Neuronal stem cell (in vitro differentiated cells): Measurements from ENCODE around the gene SGO1.

Experiments used
- DNase-seq: peaks from one replicate; pipeline ENCODE4 v3.0.0-alpha.2; 2013; ENCODE audit warnings: low spot score
- H2AFZ ChIP-seq: one replicate; pipeline ENCODE4 v1.6.1; 2013; ENCODE audit warnings: mild to moderate bottlenecking, low read length, inconsistent platforms
- H2AK5ac ChIP-seq: 2 replicates; pipeline ENCODE4 v1.6.1; 2013; ENCODE audit warnings: low read depth, mild to moderate bottlenecking, inconsistent platforms, low read length, moderate library complexity, mixed read lengths
- H2BK120ac ChIP-seq: 2 replicates; pipeline ENCODE4 v1.6.1; 2013; ENCODE audit warnings: low read depth, mild to moderate bottlenecking, inconsistent platforms, low read length, moderate library complexity, mixed read lengths
- H2BK12ac ChIP-seq: one replicate; pipeline ENCODE4 v1.6.1; 2013; ENCODE audit warnings: low read length, inconsistent platforms
- H2BK15ac ChIP-seq: 2 replicates; pipeline ENCODE4 v1.6.1; 2013; ENCODE audit warnings: mild to moderate bottlenecking, low read length, inconsistent platforms, mixed read lengths
- H2BK5ac ChIP-seq: one replicate; pipeline ENCODE4 v1.6.1; 2013; ENCODE audit warnings: inconsistent platforms, mild to moderate bottlenecking, low read length, moderate library complexity
- H3K14ac ChIP-seq: one replicate; pipeline ENCODE4 v1.6.1; 2013; ENCODE audit warnings: low read length, inconsistent platforms
- H3K18ac ChIP-seq: 2 replicates; pipeline ENCODE4 v1.6.1; 2013; ENCODE audit warnings: low read length, inconsistent platforms
- H3K23ac ChIP-seq: 2 replicates; pipeline ENCODE4 v1.6.1; 2013; ENCODE audit warnings: low read depth, mild to moderate bottlenecking, mixed read lengths, low read length, inconsistent platforms; ENCODE audit not compliant: poor library complexity
- H3K27ac ChIP-seq: replicated peaks from 3 replicates; pipeline ENCODE4 v1.5.1; 2013; ENCODE audit warnings: low read length, inconsistent platforms
- H3K27me3 ChIP-seq, 3 experiments: 2 replicates each; pipeline ENCODE4 v1.6.1; 2013; ENCODE audit warnings: low read length in 3 of 3, mild to moderate bottlenecking in 2 of 3, inconsistent platforms in 1 of 3, low read depth in 1 of 3, mixed read lengths in 1 of 3, moderate library complexity in 1 of 3; ENCODE audit not compliant: control insufficient read depth in 3 of 3, insufficient read depth in 3 of 3
- H3K36me3 ChIP-seq, 2 donors: replicated peaks in 1 of 2; 2 replicates each; pipeline ENCODE4 v1.6.1; 2013; ENCODE audit warnings: low read length in 2 of 2; ENCODE audit not compliant: control insufficient read depth in 2 of 2, insufficient read depth in 2 of 2
- H3K4ac ChIP-seq: 2 replicates; pipeline ENCODE4 v1.6.1; 2013; ENCODE audit warnings: inconsistent platforms, mild to moderate bottlenecking, low read length, moderate library complexity
- H3K4me1 ChIP-seq, 2 donors: 1 replicate in 1 of 2; 2 replicates in 1 of 2; pipeline ENCODE4 v1.6.1; 2013; ENCODE audit warnings: low read length in 2 of 2, low read depth in 1 of 2; ENCODE audit not compliant: control insufficient read depth in 2 of 2, insufficient read depth in 1 of 2
- H3K4me2 ChIP-seq: one replicate; pipeline ENCODE4 v1.6.1; 2013; ENCODE audit warnings: mild to moderate bottlenecking, low read length, inconsistent platforms; ENCODE audit not compliant: insufficient read depth, poor library complexity, severe bottlenecking
- H3K4me3 ChIP-seq, 2 donors: 2 replicates each; pipeline ENCODE4 v1.5.1; 2013; ENCODE audit warnings: low read length in 2 of 2, mild to moderate bottlenecking in 2 of 2, inconsistent platforms in 1 of 2, moderate library complexity in 1 of 2
- H3K79me1 ChIP-seq: one replicate; pipeline ENCODE4 v1.6.1; 2013; ENCODE audit warnings: low read depth, mild to moderate bottlenecking, inconsistent platforms, low read length, moderate library complexity
- H3K9ac ChIP-seq: one replicate; pipeline ENCODE4 v1.6.1; 2013; ENCODE audit warnings: mild to moderate bottlenecking, low read depth, low read length, inconsistent platforms; ENCODE audit not compliant: poor library complexity
- H3K9me3 ChIP-seq, 2 donors: replicated peaks in 1 of 2; 2 replicates each; pipeline versions ENCODE3 to v1.6.1; 2013; ENCODE audit warnings: low read length in 2 of 2, mild to moderate bottlenecking in 2 of 2, inconsistent platforms in 1 of 2, low read depth in 1 of 2, mixed read lengths in 1 of 2, moderate library complexity in 1 of 2; ENCODE audit not compliant: control insufficient read depth in 2 of 2, insufficient read depth in 1 of 2
- H4K8ac ChIP-seq: one replicate; pipeline ENCODE4 v1.6.1; 2013; ENCODE audit warnings: low read depth, mild to moderate bottlenecking, inconsistent platforms, low read length, moderate library complexity
- H4K91ac ChIP-seq: one replicate; pipeline ENCODE4 v1.6.1; 2013; ENCODE audit warnings: low read length, low read depth, mild to moderate bottlenecking, inconsistent platforms; ENCODE audit not compliant: poor library complexity
- WGBS, 2 donors: extraction: QIAGEN DNeasy Blood & Tissue Kit; methylation state at CpG; one replicate each; pipeline ENCODE4 v1.1.7; 2013; ENCODE audit warnings: missing lambda C conversion rate in 2 of 2, mixed read lengths in 1 of 2; ENCODE audit not compliant: insufficient read length in 2 of 2, insufficient replicate concordance in 1 of 2; ENCODE audit errors: extremely low coverage in 2 of 2; 5-methylcytosine and 5-hydroxymethylcytosine counted together

Gene SGO1

GRCh38 chr3:20154078-20154477 is 31.9 kb downstream of the SGO1 start:
- H3K23ac ChIP-seq = no peak overlapping the region
- no peak overlapping the region for H3K18ac ChIP-seq
- no peak overlapping the region for H2BK15ac ChIP-seq
- H2BK12ac ChIP-seq = no peak overlapping the region
- no peak overlapping the region for H4K8ac ChIP-seq
- H2BK120ac ChIP-seq = no peak overlapping the region
- no peaks in the 10 kb centered on the region for H3K79me1 ChIP-seq
- H3K27ac ChIP-seq = no peak overlapping the region
- no peaks in the 10 kb centered on the region for H3K27me3 ChIP-seq
- DNase-seq = no peak
- no peak overlapping the region for H3K4ac ChIP-seq
- H3K4me2 ChIP-seq = no peak overlapping the region
- H3K4me1 ChIP-seq = no peaks in the 10 kb centered on the region
- H3K9ac ChIP-seq = no peak overlapping the region
- no peak overlapping the region for H3K14ac ChIP-seq
- H2AFZ ChIP-seq = no peak overlapping the region
- H4K91ac ChIP-seq = no peak overlapping the region
- peaks cover 2 to 44% of the 10 kb centered on the region in 2 donors for H3K36me3 ChIP-seq
- H2AK5ac ChIP-seq = no peak overlapping the region
- no peak overlapping the region for H3K4me3 ChIP-seq
- no CpG with 5 or more reads among the region's 1 CpG for WGBS, 2 donors
- peaks cover 0 to 2% of the 10 kb centered on the region in 2 donors for H3K9me3 ChIP-seq
- H2BK5ac ChIP-seq = no peak overlapping the region

GRCh38 chr3:20148466-20148865 is 37.5 kb downstream of the SGO1 start:
- Histone ChIP-seq H3K9ac (no peak overlapping the region), H2BK15ac (no peak overlapping the region), H4K8ac (no peak overlapping the region), H3K4me3 (no peak overlapping the region), H3K23ac (no peak overlapping the region), H2AK5ac (no peak overlapping the region), H4K91ac (no peak overlapping the region), H3K4me2 (no peak overlapping the region), H2BK5ac (no peak overlapping the region), H2BK120ac (no peak overlapping the region), H3K79me1 (no peaks in the 10 kb centered on the region), H3K36me3 (peaks cover 2 to 4% of the 10 kb centered on the region in 2 donors), H3K14ac (no peak overlapping the region), H3K9me3 (peaks cover 0 to 2% of the 10 kb centered on the region in 2 donors), H3K27ac (peak overlapping the region; percentile 46), H3K4ac (no peak overlapping the region), H3K4me1 (peaks cover 0 to 2% of the 10 kb centered on the region in 2 donors), H3K18ac (no peak overlapping the region), H2BK12ac (no peak overlapping the region), H2AFZ (no peak overlapping the region), H3K27me3 (no peaks in the 10 kb centered on the region)
- WGBS, 2 donors = no CpG with 5 or more reads among the region's 10 CpGs
- DNase-seq = no peak

GRCh38 chr3:20147361-20147760 is 38.6 kb downstream of the SGO1 start:
- H2BK15ac ChIP-seq = no peak overlapping the region
- H3K14ac ChIP-seq = no peak overlapping the region
- H2AFZ ChIP-seq = no peak overlapping the region
- H3K27ac ChIP-seq = no peak overlapping the region
- H3K4me1 ChIP-seq = peaks cover 2 to 5% of the 10 kb centered on the region in 2 donors
- peaks cover 2 to 4% of the 10 kb centered on the region in 2 donors for H3K36me3 ChIP-seq
- no peak overlapping the region for H2BK12ac ChIP-seq
- no peak overlapping the region for H4K91ac ChIP-seq
- no peak overlapping the region for H2BK5ac ChIP-seq
- no peak overlapping the region for H3K4ac ChIP-seq
- H3K4me3 ChIP-seq = no peak overlapping the region
- peaks cover 0 to 2% of the 10 kb centered on the region in 2 donors for H3K9me3 ChIP-seq
- H3K79me1 ChIP-seq = no peaks in the 10 kb centered on the region
- H3K23ac ChIP-seq = no peak overlapping the region
- DNase-seq = no peak
- no peak overlapping the region for H3K18ac ChIP-seq
- H3K27me3 ChIP-seq = no peaks in the 10 kb centered on the region
- no peak overlapping the region for H2BK120ac ChIP-seq
- no peak overlapping the region for H3K9ac ChIP-seq
- no peak overlapping the region for H4K8ac ChIP-seq
- H3K4me2 ChIP-seq = no peak overlapping the region
- H2AK5ac ChIP-seq = no peak overlapping the region

GRCh38 chr3:20146301-20146700 is 39.7 kb downstream of the SGO1 start:
- no peak overlapping the region for H3K9ac ChIP-seq
- no peak overlapping the region for H3K4me2 ChIP-seq
- no peaks in the 10 kb centered on the region for H3K79me1 ChIP-seq
- no peak overlapping the region for H3K4me3 ChIP-seq
- peaks cover 5 to 7% of the 10 kb centered on the region in 2 donors for H3K4me1 ChIP-seq
- no peak overlapping the region for H3K18ac ChIP-seq
- no peak overlapping the region for H4K8ac ChIP-seq
- WGBS, 2 donors = no CpG with 5 or more reads among the region's 8 CpGs
- DNase-seq = no peak
- H2BK12ac ChIP-seq = no peak overlapping the region
- no peak overlapping the region for H2BK15ac ChIP-seq
- no peak overlapping the region for H2BK120ac ChIP-seq
- no peak overlapping the region for H3K27ac ChIP-seq
- no peak overlapping the region for H4K91ac ChIP-seq
- H2AFZ ChIP-seq = no peak overlapping the region
- H2AK5ac ChIP-seq = no peak overlapping the region
- no peaks in the 10 kb centered on the region for H3K27me3 ChIP-seq
- no peak overlapping the region for H3K4ac ChIP-seq
- peaks cover 0 to 2% of the 10 kb centered on the region in 2 donors for H3K9me3 ChIP-seq
- peaks cover 2 to 4% of the 10 kb centered on the region in 2 donors for H3K36me3 ChIP-seq
- no peak overlapping the region for H3K23ac ChIP-seq
- no peak overlapping the region for H3K14ac ChIP-seq
- no peak overlapping the region for H2BK5ac ChIP-seq
